GM23338 (cell line): Measurements from ENCODE around the gene OBI1. TPM values are rescaled to one million over a fixed set of nuclear protein-coding genes. Genes with fewer than 3 reads are reported as not detected.
A peak's percentile ranks its signal among the peaks of the same experiment; 100 is the strongest.

Experiments
- ATAC-seq: fragments of 200-7000 bp; cut with Tn5 transposase; 3 replicates; pipeline ENCODE4 v1.9.1; 2020
- DNase-seq: peaks from one replicate; pipeline ENCODE4 v3.0.0-alpha.2; 2015; ENCODE audit warnings: low spot score
- H2AFZ ChIP-seq: fragments of 200-600 bp; sonication (generic); 2 replicates; pipeline ENCODE4 v1.8.0; 2016; ENCODE audit warnings: antibody characterized with exemption, mild to moderate bottlenecking, moderate library complexity
- H3F3A ChIP-seq: fragments of 200-600 bp; sonication (generic); replicated peaks from 2 replicates; pipeline ENCODE4 v1.8.0; 2017; ENCODE audit warnings: antibody characterized with exemption, mixed run types, low read depth
- H3K27ac ChIP-seq: fragments of 200-600 bp; sonication (generic); 2 replicates; pipeline ENCODE4 v1.6.1; 2016; ENCODE audit warnings: low read depth
- H3K27me3 ChIP-seq: fragments of 200-600 bp; sonication (generic); 2 replicates; pipeline ENCODE4 v1.8.0; 2016; ENCODE audit warnings: mild to moderate bottlenecking, mixed run types, moderate library complexity; ENCODE audit not compliant: insufficient read depth
- H3K36me3 ChIP-seq: fragments of 200-600 bp; sonication (generic); 2 replicates; pipeline ENCODE4 v1.8.0; 2016; ENCODE audit warnings: mild to moderate bottlenecking; ENCODE audit not compliant: insufficient read depth
- H3K4me1 ChIP-seq: fragments of 200-600 bp; sonication (generic); 2 replicates; pipeline ENCODE4 v1.8.0; 2016; ENCODE audit warnings: mild to moderate bottlenecking, moderate library complexity; ENCODE audit not compliant: insufficient read depth
- H3K4me2 ChIP-seq: fragments of 200-600 bp; sonication (generic); 2 replicates; pipeline ENCODE4 v1.7.1; 2017; ENCODE audit warnings: mixed run types
- H3K4me3 ChIP-seq: fragments of 200-600 bp; sonication (generic); 2 replicates; pipeline ENCODE4 v1.6.1; 2016; ENCODE audit warnings: mixed run types
- H3K79me2 ChIP-seq: fragments of 200-600 bp; sonication (generic); replicated peaks from 2 replicates; pipeline ENCODE4 v1.8.0; 2017; ENCODE audit warnings: mild to moderate bottlenecking; ENCODE audit not compliant: insufficient read depth
- H3K9me2 ChIP-seq: fragments of 200-600 bp; sonication (generic); 2 replicates; pipeline ENCODE4 v1.8.0; 2017; ENCODE audit not compliant: insufficient read depth
- H4K20me1 ChIP-seq: fragments of 200-600 bp; sonication (generic); replicated peaks from 2 replicates; pipeline ENCODE4 v1.8.0; 2017; ENCODE audit warnings: mild to moderate bottlenecking; ENCODE audit not compliant: insufficient read depth
- H3K27ac Mint-ChIP-seq: 2 replicates; pipeline ENCODE4 v1.8.0; 2020; ENCODE audit warnings: inconsistent platforms, mild to moderate bottlenecking, moderate library complexity, mixed read lengths
- H3K27me3 Mint-ChIP-seq: 3 replicates; pipeline ENCODE4 v1.8.0; 2022; ENCODE audit warnings: low read depth, mild to moderate bottlenecking, moderate library complexity, mixed read lengths, inconsistent platforms; ENCODE audit not compliant: insufficient read depth, poor library complexity
- H3K36me3 Mint-ChIP-seq: 3 replicates; pipeline ENCODE4 v1.8.0; 2021; ENCODE audit warnings: low read depth, mild to moderate bottlenecking, inconsistent platforms, moderate library complexity, mixed read lengths
- H3K4me1 Mint-ChIP-seq: 3 replicates; pipeline ENCODE4 v1.8.0; 2020; ENCODE audit warnings: mild to moderate bottlenecking, inconsistent platforms, mixed read lengths
- H3K4me3 Mint-ChIP-seq: 3 replicates; pipeline ENCODE4 v1.8.0; 2021; ENCODE audit warnings: moderate library complexity, mild to moderate bottlenecking, inconsistent platforms, mixed read lengths
- H3K9me3 Mint-ChIP-seq: 3 replicates; pipeline ENCODE4 v1.8.0; 2020; ENCODE audit warnings: moderate library complexity, mild to moderate bottlenecking, inconsistent platforms, mixed read lengths
- CTCF ChIP-seq, 2 experiments: fragments of 200-600 bp in 1 of 2; sonication (generic) in 1 of 2; conservative IDR thresholded peaks; 2 replicates each; pipeline versions ENCODE4 v1.5.1 to v1.6.1; 2016 to 2017; ENCODE audit warnings: antibody characterized with exemption in 2 of 2, low read depth in 2 of 2, mild to moderate bottlenecking in 2 of 2, moderate library complexity in 1 of 2
- EZH2phosphoT487 ChIP-seq: fragments of 200-600 bp; sonication (generic); IDR thresholded peaks from one replicate; pipeline ENCODE4 v1.8.1; 2018; ENCODE audit warnings: antibody characterized with exemption; ENCODE audit not compliant: unreplicated experiment
- JUNB ChIP-seq: IDR thresholded peaks from one replicate; pipeline ENCODE4 v1.6.1; 2016; ENCODE audit warnings: antibody characterized with exemption; ENCODE audit not compliant: unreplicated experiment
- POLR2AphosphoS5 ChIP-seq: IDR thresholded peaks from 2 replicates; pipeline ENCODE4 v1.6.1; 2016; ENCODE audit warnings: antibody characterized with exemption, low read depth
- REST ChIP-seq: IDR thresholded peaks from one replicate; pipeline ENCODE4 v1.6.1; 2018; ENCODE audit warnings: antibody characterized with exemption; ENCODE audit not compliant: unreplicated experiment
- ZNF114 ChIP-seq: fragments of 250-450 bp; sonication (Bioruptor Pico); IDR thresholded peaks from 2 replicates; pipeline ENCODE4 v1.5.0; 2020; ENCODE audit warnings: mild to moderate bottlenecking, moderate library complexity
- ZNF331 ChIP-seq: fragments of 250-450 bp; sonication (Bioruptor Pico); IDR thresholded peaks from 2 replicates; pipeline ENCODE4 v1.5.0; 2020; ENCODE audit warnings: low read depth, mild to moderate bottlenecking, moderate library complexity
- ZNF462 ChIP-seq: fragments of 250-450 bp; sonication (Bioruptor Pico); IDR thresholded peaks from 2 replicates; pipeline ENCODE4 v1.5.0; 2020; ENCODE audit warnings: mild to moderate bottlenecking, moderate library complexity
- long read RNA-seq: library from polyadenylated mRNA; unstranded; transcript quantifications from one replicate; pipeline ENCODE4 v2.0.0, GENCODE V29; 2020; ENCODE audit not compliant: unreplicated experiment
- polyA plus RNA-seq: library from polyadenylated mRNA; unstranded; fragments of >200 nt; fragmentation: Nextera tagmentation; extraction: Ambion mirVana; gene quantifications from 2 replicates; pipeline ENCODE4 v1.2.1, GENCODE V29; 2016
- total RNA-seq: library from RNA; depleted of rRNA; stranded (reverse); fragments of >200 nt; shearing (Covaris generic); gene quantifications from 2 replicates; pipeline ENCODE4 v1.2.3, GENCODE V29; 2014; rRNA removed

Gene OBI1
- total RNA-seq = 8.7 and 11.1 TPM in 2 replicates
- polyA plus RNA-seq = 6.7 and 8.2 TPM in 2 replicates
- long read RNA-seq, transcript RNF219-201 (6 exons, 3,529 nt) = major isoform, 8 of 11 reads
- long read RNA-seq, partial matches to known transcripts = 1 of 11 reads
- long read RNA-seq, other reads (novel, unspliced or antisense) = 2 of 11 reads

GRCh38 chr13:78658630-78659449 is at the start of gene OBI1:
Gene OBI1, minus strand, starts transcription at chr13:78659155. Its CDS starts 35 bp downstream, at chr13:78659120.
- peak; percentile 91 for DNase-seq
- Mint-ChIP-seq H3K9me3 (no peaks in the 10 kb centered on the region; the same call in 2 of the 3 replicates), H3K36me3 (peaks cover 6% of the 10 kb centered on the region; the same call in 1 of the 3 replicates), H3K27ac (peak within 1 kb of the TSS; percentile 95), H3K4me1 (peaks cover 30% of the 10 kb centered on the region), H3K27me3 (peaks cover 43% of the 10 kb centered on the region), H3K4me3 (peak within 1 kb of the TSS; percentile 94)
- Histone ChIP-seq H3K4me1 (peaks cover 22% of the 10 kb centered on the region), H3K4me3 (peak within 1 kb of the TSS; percentile 69), H3K27ac (no peak within 1 kb of the TSS), H2AFZ (peak within 1 kb of the TSS; percentile 61), H3K4me2 (peak within 1 kb of the TSS; percentile 79), H3K9me2 (no peaks in the 10 kb centered on the region), H3K36me3 (no peaks in the 10 kb centered on the region), H3F3A (no peaks in the 10 kb centered on the region), H3K79me2 (peaks cover 36% of the 10 kb centered on the region), H3K27me3 (peaks cover 63% of the 10 kb centered on the region), H4K20me1 (peaks cover 30% of the 10 kb centered on the region)
- peak; percentile 68 for TF ChIP-seq POLR2AphosphoS5
- TF ChIP-seq CTCF (conservative IDR thresholded peaks at IDR 0.05; ENCODE audit: low read depth in 2 of 2) = no peak
- TF ChIP-seq JUNB = no peak
- no peak for TF ChIP-seq ZNF331
- ATAC-seq = peak; percentile 70

- ATAC-seq (no peak), DNase-seq (no peak)
- Histone ChIP-seq H3K36me3 (no peaks in the 10 kb centered on the region), H3K27ac (no peak overlapping the region), H4K20me1 (no peaks in the 10 kb centered on the region), H3K27me3 (no peaks in the 10 kb centered on the region), H3K4me2 (no peak overlapping the region), H3K4me3 (no peak overlapping the region), H3K79me2 (no peaks in the 10 kb centered on the region), H2AFZ (no peak overlapping the region), H3K9me2 (no peaks in the 10 kb centered on the region), H3F3A (no peaks in the 10 kb centered on the region), H3K4me1 (no peaks in the 10 kb centered on the region)
- Mint-ChIP-seq H3K4me3 (no peak overlapping the region), H3K4me1 (no peaks in the 10 kb centered on the region; the same call in 2 of the 3 replicates), H3K27me3 (no peaks in the 10 kb centered on the region), H3K9me3 (peaks cover 4% of the 10 kb centered on the region; the same call in 1 of the 3 replicates), H3K36me3 (no peaks in the 10 kb centered on the region), H3K27ac (no peak overlapping the region)
- TF ChIP-seq JUNB (no peak), ZNF114 (CRISPR knock-in tag) (no peak), EZH2phosphoT487 (no peak), REST (no peak), ZNF331 (no peak), ZNF462 (CRISPR knock-in tag) (no peak), POLR2AphosphoS5 (no peak)
Measured at GRCh38 chr13:78701383-78701782, 42.4 kb upstream of the OBI1 start.
